ENCODE measurements around the gene DGKE.

Gene DGKE

DNA sequence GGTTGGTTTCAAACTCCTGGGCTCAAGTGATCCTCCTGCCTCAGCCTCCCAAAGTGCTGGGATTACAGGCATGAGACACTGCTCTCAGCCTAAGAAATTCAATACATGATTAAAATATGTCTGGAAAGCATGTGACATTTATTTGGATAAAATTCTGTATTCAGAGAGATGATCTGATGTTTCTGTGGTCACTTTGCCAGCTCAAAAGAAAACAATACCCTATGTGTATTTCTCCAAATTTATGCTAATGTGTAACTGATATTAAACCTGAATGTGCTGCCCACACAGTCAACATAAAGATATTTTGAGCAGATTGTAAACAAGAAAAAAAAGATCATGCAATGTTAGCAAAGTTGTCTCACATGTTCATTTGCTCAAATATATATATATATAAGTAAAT lies 16.9 kb upstream of the DGKE start:
- no peak for DNase-seq

- no peak for DNase-seq
Measured at GRCh38 chr17:56819030-56819429, 14.9 kb upstream of the DGKE start.

DNA sequence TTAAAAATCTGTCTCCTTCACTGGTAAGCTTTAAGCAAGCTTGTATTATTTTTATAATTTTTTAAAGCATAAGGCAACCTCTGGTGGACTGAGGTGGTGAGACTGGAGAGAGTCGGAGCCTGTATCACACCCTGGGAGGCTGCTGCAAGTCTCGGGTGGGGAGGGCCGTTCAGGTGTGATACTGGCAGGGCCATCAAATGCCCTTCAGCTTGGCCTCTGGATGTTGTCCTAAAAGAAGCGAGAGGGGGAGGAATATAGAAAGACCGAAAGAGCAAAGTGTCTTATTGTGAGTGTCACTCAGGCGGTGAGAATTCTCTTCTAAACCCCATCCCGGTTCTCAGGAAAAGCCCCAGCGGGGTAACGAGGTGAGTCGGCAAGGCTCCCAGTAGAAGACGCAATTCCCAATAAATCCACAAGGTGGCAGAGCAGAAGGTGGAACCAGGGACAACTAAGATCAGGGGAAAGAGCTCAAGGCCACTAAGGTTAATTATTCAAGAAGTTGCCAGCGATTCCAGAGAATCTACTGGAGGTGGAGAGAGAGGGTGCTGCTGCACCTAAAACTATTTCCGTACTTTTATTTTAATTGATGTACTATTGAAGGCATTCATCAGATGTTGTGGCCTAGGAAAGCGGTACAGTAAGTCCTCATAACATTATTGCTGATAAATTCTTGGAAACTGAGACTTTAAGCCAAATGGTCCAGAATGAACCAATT lies 14.4 kb upstream of the DGKE start:
- DNase-seq: peak; percentile 13 to 24

GRCh38 chr17:56820207-56820606 lies 13.7 kb upstream of the DGKE start:
- DNase-seq: no peak

- no peak for DNase-seq
Measured at GRCh38 chr17:56821847-56822534, 12.0 kb upstream of the DGKE start.

GRCh38 chr17:56822725-56823124 lies 11.2 kb upstream of the DGKE start:
- DNase-seq: no peak

- DNase-seq: no peak
Measured at GRCh38 chr17:56823848-56824247, 10.1 kb upstream of the DGKE start.

DNA sequence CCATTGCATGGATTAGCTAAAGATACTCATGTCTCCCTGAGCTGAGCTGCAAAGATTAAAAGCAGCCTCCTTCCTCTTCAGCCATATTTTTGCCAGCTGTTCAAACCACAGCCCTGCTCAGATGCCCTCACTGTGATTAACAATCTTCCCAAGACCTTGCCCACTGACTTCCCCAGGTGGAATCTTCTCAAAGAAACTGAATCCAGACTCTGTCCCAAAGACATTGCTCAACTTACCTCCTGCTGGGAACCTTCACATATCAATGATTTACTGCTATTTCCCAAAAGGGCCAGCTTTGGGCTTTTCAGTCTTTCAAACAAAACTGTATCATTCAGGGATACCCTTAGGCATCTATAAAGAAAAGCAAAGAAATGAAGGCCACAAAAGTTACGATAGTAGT lies 9.4 kb upstream of the DGKE start:
- DNase-seq: no peak

DNA sequence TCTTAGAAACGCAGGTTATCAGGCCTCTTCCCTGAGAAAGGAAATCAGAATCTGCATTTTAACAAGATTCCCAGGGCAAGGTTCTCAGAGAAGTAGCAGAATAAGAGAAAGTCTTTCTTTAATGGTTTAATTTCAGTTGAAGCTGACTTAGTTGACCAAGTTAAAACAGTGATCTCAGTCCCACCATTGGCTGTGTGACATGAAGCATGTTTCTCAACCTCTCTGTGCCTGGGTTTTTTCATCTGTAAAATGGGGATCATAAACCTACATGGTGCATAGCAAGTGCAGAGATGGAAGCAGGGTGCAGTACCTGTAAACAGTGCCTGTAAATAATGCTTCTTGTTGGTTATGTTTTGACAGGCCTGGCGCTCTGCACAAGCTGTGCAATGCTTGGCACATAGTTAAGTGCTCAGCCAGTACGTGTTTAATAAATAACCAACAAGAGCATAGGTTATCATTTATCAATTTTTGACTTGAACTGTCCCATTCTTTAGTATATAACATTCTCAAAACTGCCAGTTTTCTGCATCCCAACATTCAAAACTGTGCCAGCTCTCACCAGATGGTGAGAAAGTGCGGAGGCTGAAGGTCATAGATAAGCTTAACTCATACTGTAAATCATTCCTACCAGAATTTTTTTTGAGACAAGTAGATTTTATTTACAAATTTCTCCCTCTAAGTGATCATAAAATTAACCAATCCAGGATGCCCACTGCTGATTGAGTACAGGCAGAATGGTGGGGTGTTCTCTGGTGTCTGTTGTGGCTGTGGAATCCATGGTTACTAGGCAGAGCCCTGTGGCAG lies 7.1 kb upstream of the DGKE start:
- no peak for DNase-seq

GRCh38 chr17:56830726-56831368 lies 3.1 kb upstream of the DGKE start:
- no peak for DNase-seq

DNA sequence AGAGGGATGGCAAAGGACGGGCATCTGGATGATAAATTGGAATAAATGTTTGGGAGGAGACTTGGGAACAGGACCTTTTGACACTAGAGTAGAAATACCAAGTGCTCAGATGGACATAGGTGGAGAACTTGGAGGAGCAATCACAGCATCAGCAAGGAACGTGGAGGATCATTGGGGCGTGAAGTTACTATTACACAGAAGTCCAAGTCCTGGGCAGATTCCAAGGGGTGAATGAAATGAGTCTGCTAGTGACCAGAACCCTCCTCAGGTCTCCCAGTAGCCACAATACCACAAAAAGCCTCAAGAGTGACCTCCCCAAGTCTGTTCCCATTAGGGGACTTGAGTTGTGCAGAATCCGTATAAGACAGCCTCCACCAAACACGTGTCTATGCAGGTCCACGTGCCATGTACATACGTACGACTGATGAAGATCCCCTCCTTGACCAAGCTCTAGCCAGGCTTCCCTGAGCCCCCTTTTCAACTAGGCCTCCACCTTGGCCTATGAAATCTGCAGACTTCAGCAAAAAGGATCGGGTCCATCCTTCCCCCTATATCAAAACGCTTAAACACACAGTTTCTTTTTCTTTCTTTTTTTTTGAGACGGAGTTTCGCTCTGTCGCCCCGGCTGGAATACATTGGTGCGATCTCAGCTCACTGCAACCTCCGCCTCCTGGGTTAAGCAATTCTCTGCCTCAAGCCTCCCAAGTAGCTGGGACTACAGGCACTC lies 2.4 kb upstream of the DGKE start:
- DNase-seq: no peak

DNA sequence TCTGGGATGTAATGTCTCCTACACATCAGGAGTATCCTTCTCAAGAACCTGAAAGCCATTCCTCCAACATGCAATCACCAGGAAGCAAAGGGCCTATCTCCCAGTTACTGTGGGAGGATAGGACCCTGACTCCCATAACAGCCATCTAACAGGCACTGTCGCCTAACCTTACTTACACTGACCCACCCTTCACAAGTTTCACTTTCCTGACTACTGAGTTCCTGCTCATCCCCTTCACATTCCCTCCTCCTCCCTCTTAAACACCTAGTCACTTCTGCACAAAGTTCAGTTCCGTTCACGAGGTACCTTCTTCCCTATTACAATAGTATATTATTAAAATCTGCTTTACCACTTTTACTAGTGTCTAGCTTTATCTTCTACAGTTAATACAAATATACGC lies 1.5 kb upstream of the DGKE start:
- DNase-seq: no peak

DNA sequence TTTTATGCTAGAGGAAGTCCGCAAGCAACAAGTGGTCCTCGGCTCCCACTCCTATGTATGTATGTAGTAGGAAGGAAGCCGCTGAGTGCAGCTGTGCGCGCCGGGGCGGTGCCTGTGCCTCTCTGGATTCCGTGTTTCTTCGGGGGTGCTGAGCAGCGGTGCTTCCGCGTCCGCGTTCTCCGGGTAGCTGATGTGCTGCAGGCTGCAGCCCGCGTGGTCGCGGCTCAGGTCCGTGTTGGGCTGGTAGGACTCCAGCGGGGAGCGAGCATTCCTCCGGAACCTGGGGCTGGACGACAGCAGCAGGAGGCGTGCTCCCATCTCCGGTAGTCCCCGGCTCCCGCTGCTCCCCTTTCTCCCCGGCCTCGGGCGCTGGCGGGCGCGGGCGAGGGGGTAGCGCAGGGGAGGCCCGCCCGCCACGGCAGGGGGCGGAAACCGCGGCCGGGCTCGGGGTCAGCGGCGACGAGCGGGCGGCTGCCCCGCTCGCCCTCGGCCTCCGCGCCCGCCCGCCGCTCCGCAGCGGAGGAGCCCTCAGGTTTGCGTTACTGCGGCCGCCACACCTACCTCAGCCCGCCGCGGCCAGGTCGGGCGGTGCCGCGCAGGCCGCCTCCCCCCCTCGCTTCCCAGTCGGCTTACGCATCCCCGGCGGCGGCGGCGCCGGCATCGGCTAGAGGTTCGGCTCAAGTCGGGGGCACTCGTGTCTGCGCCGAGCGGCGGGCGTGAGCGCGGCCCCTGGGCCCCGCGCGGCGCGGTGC lies 718 bp upstream of the DGKE start:
- DNase-seq: peak in 1 of 2 donors; percentile 20

DNA sequence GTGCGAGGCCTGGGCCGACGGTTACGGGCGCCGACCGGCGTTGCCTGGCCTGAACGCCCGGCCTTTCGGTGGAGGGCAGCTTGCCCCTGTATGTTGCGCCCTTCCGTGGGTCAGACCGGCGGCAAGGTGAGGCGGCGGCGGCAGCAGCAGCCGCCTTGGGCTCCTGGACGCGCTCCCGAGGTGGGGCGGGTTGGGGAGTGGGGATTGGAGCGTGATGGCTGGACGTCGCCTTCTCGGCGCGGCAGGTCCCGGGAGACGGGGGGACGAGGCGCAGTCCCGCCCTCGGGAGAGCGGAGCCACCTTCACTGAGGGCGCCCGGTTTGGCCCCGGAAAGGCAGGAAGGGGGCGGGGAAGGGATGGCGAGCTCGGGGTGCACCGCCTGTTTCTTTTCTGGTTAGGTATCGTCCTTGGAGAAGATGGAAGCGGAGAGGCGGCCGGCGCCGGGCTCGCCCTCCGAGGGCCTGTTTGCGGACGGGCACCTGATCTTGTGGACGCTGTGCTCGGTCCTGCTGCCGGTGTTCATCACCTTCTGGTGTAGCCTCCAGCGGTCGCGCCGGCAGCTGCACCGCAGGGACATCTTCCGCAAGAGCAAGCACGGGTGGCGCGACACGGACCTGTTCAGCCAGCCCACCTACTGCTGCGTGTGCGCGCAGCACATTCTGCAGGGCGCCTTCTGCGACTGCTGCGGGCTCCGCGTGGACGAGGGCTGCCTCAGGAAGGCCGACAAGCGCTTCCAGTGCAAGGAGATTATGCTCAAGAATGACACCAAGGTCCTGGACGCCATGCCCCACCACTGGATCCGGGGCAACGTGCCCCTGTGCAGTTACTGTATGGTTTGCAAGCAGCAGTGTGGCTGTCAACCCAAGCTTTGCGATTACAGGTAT lies 671 bp downstream of the DGKE start:
- peak in 1 of 2 donors; percentile 36 for DNase-seq

GRCh38 chr17:56835264-56835585 lies 1.3 kb downstream of the DGKE start:
- no peak for DNase-seq

GRCh38 chr17:56838687-56839086 lies 4.7 kb downstream of the DGKE start:
- DNase-seq: no peak

DNA sequence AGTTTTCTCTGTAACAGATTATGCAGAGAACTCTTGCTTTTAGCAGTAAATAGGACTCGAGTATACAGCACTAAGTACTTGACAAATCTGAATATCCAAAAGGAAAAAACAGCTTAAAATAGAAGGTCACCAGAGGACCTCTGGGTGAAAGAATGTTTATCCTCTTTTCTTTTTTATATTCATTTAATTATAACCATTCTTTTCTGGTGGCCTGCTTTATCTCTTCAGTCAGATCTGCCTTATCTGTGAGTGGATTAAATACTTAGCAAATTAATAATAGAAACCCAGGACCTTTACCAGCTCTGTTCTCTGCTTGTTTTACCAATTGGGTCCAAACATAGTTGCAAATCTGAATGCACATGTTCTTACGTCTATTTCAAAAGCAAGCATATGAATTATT lies 8.6 kb downstream of the DGKE start:
- DNase-seq: no peak

DNA sequence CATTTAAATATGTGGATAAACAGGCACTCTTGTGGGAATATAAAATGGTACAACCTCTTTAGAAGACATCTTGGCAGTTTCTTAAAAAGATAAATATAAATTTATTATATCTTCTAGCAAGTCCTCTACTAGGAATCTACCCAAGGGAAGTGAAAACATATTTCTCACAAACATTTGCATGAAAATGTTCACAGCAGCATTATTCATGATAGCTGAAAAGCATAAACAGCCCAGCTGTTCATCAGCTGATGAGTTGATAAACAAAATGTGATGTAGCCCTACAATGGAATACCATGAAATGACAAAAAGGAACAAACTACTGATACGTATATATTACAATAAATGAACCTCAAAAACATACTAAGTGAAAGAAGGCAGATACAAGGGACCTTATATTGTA lies 12.0 kb downstream of the DGKE start:
- DNase-seq: no peak

GRCh38 chr17:56847106-56847505 lies 13.2 kb downstream of the DGKE start:
- DNase-seq: no peak

- no peak for DNase-seq
Measured at GRCh38 chr17:56849131-56849530, 15.2 kb downstream of the DGKE start.

DNA sequence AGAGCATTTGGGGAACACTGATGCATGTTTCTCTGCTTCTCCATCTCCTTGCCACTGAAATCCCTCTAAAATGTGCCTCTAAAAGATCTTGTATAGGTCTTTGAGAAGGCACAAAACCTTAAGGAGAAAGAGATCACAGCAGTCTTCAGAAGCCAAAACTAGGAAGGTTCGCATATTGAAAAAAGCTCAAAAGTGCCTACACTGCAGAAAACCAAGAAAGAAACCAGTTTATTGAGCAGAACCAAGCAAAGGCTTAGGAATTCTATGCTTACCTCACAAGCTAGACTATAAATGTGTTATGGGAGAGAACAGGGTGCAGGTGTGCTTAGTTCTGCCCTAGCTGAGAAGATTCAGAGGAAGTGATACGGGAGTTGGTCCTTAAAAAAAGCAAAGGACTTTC lies 16.6 kb downstream of the DGKE start:
- DNase-seq: no peak

Data from hippocampal formation (tissue), 2 donors.